T-cell (primary cell): Measurements from ENCODE around the gene CPTP. TPM values are rescaled to one million over a fixed set of nuclear protein-coding genes. Genes with fewer than 3 reads are reported as not detected.

Experiments
- ATAC-seq, 4 experiments: fragments of 200-7000 bp in 3 of 4; fragments of 150-1000 bp in 1 of 4; cut with Tn5 transposase; replicated peaks in 1 of 4; 1 replicate in 3 of 4; 2 replicates in 1 of 4; pipeline ENCODE4 v1.10.0; 2021; ENCODE audit warnings: moderate library complexity in 3 of 4, mild to moderate bottlenecking in 2 of 4, moderate number of reproducible peaks in 1 of 4
- CTCF ChIA-PET, 2 donors: fragments of 300-600 bp; sonication (Branson Sonifier 250); formaldehyde crosslinking; loops; one replicate each; lab custom pipeline; 2022; ENCODE audit warnings: antibody characterized with exemption in 2 of 2; lab: Charles Lee
- POLR2A ChIA-PET, 2 donors: fragments of 300-600 bp; sonication (Branson Sonifier 250); formaldehyde crosslinking; loops; one replicate each; lab custom pipeline; 2022; ENCODE audit warnings: antibody characterized with exemption in 2 of 2; lab: Charles Lee
- DNase-seq, 35 experiments: peaks; one replicate each; pipeline versions ENCODE4 v3.0.0 to v3.0.0-alpha.2; 2013 to 2023
- H3K27ac ChIP-seq: one replicate; pipeline ENCODE4 v1.5.1; 2013; ENCODE audit warnings: low read length
- H3K27me3 ChIP-seq, 2 experiments: replicated peaks in 1 of 2; 1 replicate in 1 of 2; 2 replicates in 1 of 2; pipeline versions ENCODE4 v1.6.1 to v1.7.0; 2013; ENCODE audit warnings: low read length in 1 of 2, mixed read lengths in 1 of 2; ENCODE audit not compliant: control insufficient read depth in 2 of 2, insufficient read depth in 2 of 2; ENCODE audit errors: extremely low read depth in 1 of 2
- H3K36me3 ChIP-seq, 2 donors: 1 replicate in 1 of 2; 2 replicates in 1 of 2; pipeline versions ENCODE4 v1.6.1 to v1.7.0; 2013; ENCODE audit warnings: low read length in 1 of 2; ENCODE audit not compliant: control insufficient read depth in 2 of 2, insufficient read depth in 1 of 2; ENCODE audit errors: extremely low read depth in 1 of 2
- H3K4me1 ChIP-seq, 2 experiments: 1 replicate in 1 of 2; 2 replicates in 1 of 2; pipeline versions ENCODE4 v1.6.1 to v1.7.0; 2013; ENCODE audit warnings: low read length in 2 of 2, mixed read lengths in 1 of 2; ENCODE audit not compliant: insufficient read depth in 2 of 2, control insufficient read depth in 1 of 2; ENCODE audit errors: extremely low read depth in 1 of 2
- H3K4me3 ChIP-seq, 2 donors: 1 replicate in 1 of 2; 2 replicates in 1 of 2; pipeline versions ENCODE4 v1.5.1 to v1.7.0; 2013; ENCODE audit warnings: mild to moderate bottlenecking in 2 of 2, low read length in 1 of 2, moderate library complexity in 1 of 2; ENCODE audit not compliant: control insufficient read depth in 1 of 2; ENCODE audit errors: extremely low read depth in 1 of 2
- H3K9me3 ChIP-seq: 2 replicates; pipeline ENCODE4 v1.7.0; 2013
- H3K27ac Mint-ChIP-seq, 2 donors: one replicate each; pipeline ENCODE4 v1.8.0; 2020 to 2021; ENCODE audit warnings: mild to moderate bottlenecking in 2 of 2, mixed read lengths in 2 of 2
- H3K27me3 Mint-ChIP-seq, 2 donors: one replicate each; pipeline ENCODE4 v1.8.0; 2021 to 2022; ENCODE audit warnings: mixed read lengths in 2 of 2
- H3K36me3 Mint-ChIP-seq: one replicate; pipeline ENCODE4 v1.8.0; 2021; ENCODE audit warnings: mixed read lengths
- H3K4me1 Mint-ChIP-seq, 3 donors: one replicate each; pipeline ENCODE4 v1.8.0; 2020 to 2022; ENCODE audit warnings: mixed read lengths in 3 of 3, mild to moderate bottlenecking in 1 of 3
- H3K4me3 Mint-ChIP-seq, 3 donors: one replicate each; pipeline ENCODE4 v1.8.0; 2020 to 2022; ENCODE audit warnings: mild to moderate bottlenecking in 3 of 3, mixed read lengths in 3 of 3, moderate library complexity in 3 of 3
- H3K9me3 Mint-ChIP-seq, 3 donors: one replicate each; pipeline ENCODE4 v1.8.0; 2020 to 2022; ENCODE audit warnings: mixed read lengths in 3 of 3
- WGBS: methylation state at CpG from one replicate; pipeline ENCODE4 v1.1.5; 2013; ENCODE audit warnings: missing lambda C conversion rate; ENCODE audit not compliant: insufficient coverage; 5-methylcytosine and 5-hydroxymethylcytosine counted together
- total RNA-seq, 35 experiments: library from RNA in 6 of 35; stranded (reverse) in 6 of 35; fragments of 120-200 nt in 1 of 35; gene quantifications; one replicate each; pipeline versions ENCODE4 v1.2.1 to v1.2.4 and lab custom pipeline; 2013 to 2026

Gene CPTP
- total RNA-seq, 5 donors from 2014 or later (not counting 1 experiment from before 2014, with no cell fraction given), result 15.8 to 35.8 (median 29.9) TPM

GRCh38 chr1:1281533-1282321 lies 42.9 kb upstream of the CPTP start:
- H3K27me3 ChIP-seq, result peaks cover 0 to 20% of the 10 kb centered on the region in 2 experiments
- no peaks in the 10 kb centered on the region for H3K4me1 ChIP-seq
- 69% methylated on average over 19 of the region's 26 CpGs for WGBS
- H3K36me3 ChIP-seq, result no peaks in the 10 kb centered on the region
- H3K27ac Mint-ChIP-seq, result no peak overlapping the region
- ChIA-PET CTCF (no interaction called here), POLR2A (no interaction called here)
- H3K4me1 Mint-ChIP-seq, result no peaks in the 10 kb centered on the region
- H3K9me3 ChIP-seq, result no peaks in the 10 kb centered on the region
- H3K9me3 Mint-ChIP-seq, result no peaks in the 10 kb centered on the region
- H3K27me3 Mint-ChIP-seq, result no peaks in the 10 kb centered on the region
- DNase-seq, result no peak
- H3K4me3 Mint-ChIP-seq, result no peak overlapping the region
- H3K36me3 Mint-ChIP-seq, result no peaks in the 10 kb centered on the region
- no peak overlapping the region for H3K27ac ChIP-seq
- ATAC-seq, result no peak
- no peak overlapping the region for H3K4me3 ChIP-seq

GRCh38 chr1:1282998-1283397 lies 41.6 kb upstream of the CPTP start:
- no peaks in the 10 kb centered on the region for H3K4me1 Mint-ChIP-seq
- 89% methylated on average over 9 of the region's 14 CpGs for WGBS
- no peak overlapping the region for H3K27ac ChIP-seq
- H3K4me1 ChIP-seq, result no peaks in the 10 kb centered on the region
- H3K27me3 Mint-ChIP-seq, result no peaks in the 10 kb centered on the region
- H3K36me3 ChIP-seq, result no peaks in the 10 kb centered on the region
- H3K4me3 ChIP-seq, result no peak overlapping the region
- H3K9me3 ChIP-seq, result no peaks in the 10 kb centered on the region
- H3K36me3 Mint-ChIP-seq, result no peaks in the 10 kb centered on the region
- CTCF ChIA-PET, result no interaction called here
- POLR2A ChIA-PET, result no interaction called here
- peaks cover 0 to 25% of the 10 kb centered on the region in 2 experiments for H3K27me3 ChIP-seq
- DNase-seq (no peak), ATAC-seq (no peak)
- H3K9me3 Mint-ChIP-seq, result no peaks in the 10 kb centered on the region
- H3K4me3 Mint-ChIP-seq, result no peak overlapping the region
- no peak overlapping the region for H3K27ac Mint-ChIP-seq

GRCh38 chr1:1283821-1284220 lies 40.8 kb upstream of the CPTP start:
- ATAC-seq (no peak), DNase-seq (no peak)
- Histone ChIP-seq H3K36me3 (no peaks in the 10 kb centered on the region), H3K4me1 (no peaks in the 10 kb centered on the region), H3K27ac (no peak overlapping the region), H3K27me3 (peaks cover 0 to 25% of the 10 kb centered on the region in 2 experiments), H3K4me3 (no peak overlapping the region), H3K9me3 (no peaks in the 10 kb centered on the region)
- WGBS, result 33% methylated on average over 3 of the region's 9 CpGs
- CTCF ChIA-PET, result no interaction called here
- H3K4me1 Mint-ChIP-seq, result no peaks in the 10 kb centered on the region
- H3K9me3 Mint-ChIP-seq, result no peaks in the 10 kb centered on the region
- POLR2A ChIA-PET, result no interaction called here
- H3K27me3 Mint-ChIP-seq, result no peaks in the 10 kb centered on the region
- no peak overlapping the region for H3K27ac Mint-ChIP-seq
- no peak overlapping the region for H3K4me3 Mint-ChIP-seq
- H3K36me3 Mint-ChIP-seq, result no peaks in the 10 kb centered on the region

- no peak overlapping the region for H3K4me3 Mint-ChIP-seq
- H3K27me3 Mint-ChIP-seq, result no peaks in the 10 kb centered on the region
- CTCF ChIA-PET, result no interaction called here
- no peak overlapping the region for H3K27ac ChIP-seq
- POLR2A ChIA-PET, result no interaction called here
- WGBS, result 94% methylated on average over 23 of the region's 32 CpGs
- H3K9me3 ChIP-seq, result no peaks in the 10 kb centered on the region
- no peaks in the 10 kb centered on the region for H3K9me3 Mint-ChIP-seq
- peaks cover 0 to 25% of the 10 kb centered on the region in 2 experiments for H3K27me3 ChIP-seq
- H3K36me3 ChIP-seq, result no peaks in the 10 kb centered on the region
- ATAC-seq, result no peak
- no peaks in the 10 kb centered on the region for H3K4me1 Mint-ChIP-seq
- no peak overlapping the region for H3K27ac Mint-ChIP-seq
- no peaks in the 10 kb centered on the region for H3K36me3 Mint-ChIP-seq
- H3K4me1 ChIP-seq, result no peaks in the 10 kb centered on the region
- H3K4me3 ChIP-seq, result no peak overlapping the region
- no peak for DNase-seq
These were observed 40.1 kb upstream of the CPTP start for GRCh38 chr1:1284221-1285101.

- peaks cover 0 to 2% of the 10 kb centered on the region in 2 donors for H3K27me3 Mint-ChIP-seq
- Histone ChIP-seq H3K27me3 (peaks cover 0 to 26% of the 10 kb centered on the region in 2 experiments), H3K4me3 (no peak overlapping the region), H3K9me3 (no peaks in the 10 kb centered on the region), H3K36me3 (no peaks in the 10 kb centered on the region), H3K27ac (no peak overlapping the region), H3K4me1 (peaks cover 0 to 1% of the 10 kb centered on the region in 2 experiments)
- 91% methylated on average over 19 of the region's 22 CpGs for WGBS
- ChIA-PET CTCF (no interaction called here), POLR2A (no interaction called here)
- no peak for DNase-seq
- no peak overlapping the region for H3K4me3 Mint-ChIP-seq
- ATAC-seq, result no peak
- no peaks in the 10 kb centered on the region for H3K36me3 Mint-ChIP-seq
- no peaks in the 10 kb centered on the region for H3K9me3 Mint-ChIP-seq
- H3K4me1 Mint-ChIP-seq, result peaks cover 0 to 2% (median 0%) of the 10 kb centered on the region in 3 donors
- no peak overlapping the region for H3K27ac Mint-ChIP-seq
These were observed 39.5 kb upstream of the CPTP start for GRCh38 chr1:1285102-1285571.

- Mint-ChIP-seq H3K27me3 (peaks cover 0 to 3% of the 10 kb centered on the region in 2 donors), H3K4me1 (peaks cover 0 to 5% (median 0%) of the 10 kb centered on the region in 3 donors), H3K27ac (no peak overlapping the region), H3K36me3 (no peaks in the 10 kb centered on the region), H3K9me3 (no peaks in the 10 kb centered on the region), H3K4me3 (no peak overlapping the region)
- no peak overlapping the region for H3K4me3 ChIP-seq
- CTCF ChIA-PET, result no interaction called here
- no peaks in the 10 kb centered on the region for H3K36me3 ChIP-seq
- H3K9me3 ChIP-seq, result no peaks in the 10 kb centered on the region
- POLR2A ChIA-PET, result no interaction called here
- peaks cover 0 to 32% of the 10 kb centered on the region in 2 experiments for H3K27me3 ChIP-seq
- DNase-seq (no peak), ATAC-seq (no peak)
- no peak overlapping the region for H3K27ac ChIP-seq
- 83% methylated on average over 33 of the region's 37 CpGs for WGBS
- H3K4me1 ChIP-seq, result peaks cover 0 to 5% of the 10 kb centered on the region in 2 experiments
These were observed 38.8 kb upstream of the CPTP start for GRCh38 chr1:1285611-1286311.
